H1 (cell line): ENCODE measurements around the gene RUFY1. TPM values are rescaled to one million over a fixed set of nuclear protein-coding genes. Genes with fewer than 3 reads are reported as not detected.

ENCODE experiments used
- CTCF ChIA-PET: fragments of 300-600 bp; sonication (Branson Sonifier 250); formaldehyde crosslinking; loops from one replicate; lab custom pipeline; 2021; ENCODE audit not compliant: partially characterized antibody; lab: Charles Lee
- POLR2A ChIA-PET: fragments of 300-600 bp; sonication (Branson Sonifier 250); formaldehyde crosslinking; loops from one replicate; lab custom pipeline; 2021; ENCODE audit warnings: inconsistent platforms; ENCODE audit not compliant: partially characterized antibody; lab: Charles Lee
- DNase-seq, 2 experiments: peaks; one replicate each; pipeline versions ENCODE4 v3.0.0 to v3.0.0-alpha.2; 2010 to 2022; ENCODE audit warnings: low spot score in 2 of 2, low read depth in 1 of 2, mixed read lengths in 1 of 2
- FAIRE-seq: peaks from 2 replicates; lab custom pipeline; 2011; peaks lifted over from hg19 to GRCh38; lab: Jason Lieb, UNC
- H2AFZ ChIP-seq: 2 replicates; pipeline ENCODE4 v1.8.1; 2012; ENCODE audit warnings: low read length, inconsistent platforms
- H2AK5ac ChIP-seq: 2 replicates; pipeline ENCODE4 v1.6.1; 2013; ENCODE audit warnings: low read depth, low read length
- H2BK120ac ChIP-seq: replicated peaks from 2 replicates; pipeline ENCODE3; 2013; ENCODE audit warnings: low read depth, low read length, inconsistent platforms
- H2BK12ac ChIP-seq: 2 replicates; pipeline ENCODE4 v1.6.1; 2013; ENCODE audit warnings: low read depth, low read length
- H2BK15ac ChIP-seq: 2 replicates; pipeline ENCODE4 v1.6.1; 2013; ENCODE audit warnings: low read length
- H2BK20ac ChIP-seq: 2 replicates; pipeline ENCODE4 v1.6.1; 2013; ENCODE audit warnings: low read length
- H2BK5ac ChIP-seq: 2 replicates; pipeline ENCODE4 v1.6.1; 2013; ENCODE audit warnings: low read depth, low read length
- H3K14ac ChIP-seq: 2 replicates; pipeline ENCODE4 v1.6.1; 2013; ENCODE audit warnings: inconsistent platforms; ENCODE audit not compliant: insufficient read length
- H3K18ac ChIP-seq: 2 replicates; pipeline ENCODE4 v1.6.1; 2013; ENCODE audit warnings: low read length; ENCODE audit errors: extremely low read depth
- H3K23ac ChIP-seq: 2 replicates; pipeline ENCODE4 v1.6.1; 2013; ENCODE audit warnings: inconsistent platforms; ENCODE audit not compliant: insufficient read length
- H3K23me2 ChIP-seq: 2 replicates; pipeline ENCODE4 v1.6.1; 2013; ENCODE audit warnings: low read depth, low read length
- H3K27ac ChIP-seq: 2 replicates; pipeline ENCODE4 v1.6.1; 2011; ENCODE audit warnings: low read depth, low read length, inconsistent platforms
- H3K27me3 ChIP-seq, 4 experiments: replicated peaks in 1 of 4; 1 replicate in 1 of 4; 2 replicates in 3 of 4; pipeline versions ENCODE4 v1.6.1 to v1.8.1; 2011 to 2013; ENCODE audit warnings: low read length in 3 of 4, mild to moderate bottlenecking in 3 of 4, inconsistent platforms in 2 of 4, mixed read lengths in 2 of 4, moderate library complexity in 1 of 4; ENCODE audit not compliant: control insufficient read depth in 3 of 4, insufficient read depth in 3 of 4; ENCODE audit errors: extremely low read depth in 1 of 4
- H3K36me3 ChIP-seq, 4 experiments: 2 replicates each; pipeline versions ENCODE4 v1.6.1 to v1.8.1; 2011 to 2013; ENCODE audit warnings: mild to moderate bottlenecking in 4 of 4, low read length in 3 of 4, moderate library complexity in 2 of 4, control low read depth in 1 of 4, inconsistent platforms in 1 of 4; ENCODE audit not compliant: insufficient read depth in 4 of 4, control insufficient read depth in 2 of 4
- H3K4ac ChIP-seq: replicated peaks from 2 replicates; pipeline ENCODE3; 2013; ENCODE audit warnings: low read length, low read depth, mixed read lengths, inconsistent platforms; ENCODE audit not compliant: insufficient read length
- H3K4me1 ChIP-seq, 4 experiments: replicated peaks in 1 of 4; 1 replicate in 1 of 4; 2 replicates in 3 of 4; pipeline versions ENCODE4 v1.6.1 to v1.8.1; 2011 to 2013; ENCODE audit warnings: low read length in 3 of 4, inconsistent platforms in 2 of 4, mixed read lengths in 1 of 4; ENCODE audit not compliant: insufficient read depth in 4 of 4, control insufficient read depth in 3 of 4
- H3K4me2 ChIP-seq, 2 experiments: 2 replicates each; pipeline versions ENCODE4 v1.6.1 to v1.8.1; 2011 to 2013; ENCODE audit warnings: low read depth in 2 of 2, low read length in 2 of 2, control low read depth in 1 of 2, inconsistent platforms in 1 of 2, mild to moderate bottlenecking in 1 of 2; ENCODE audit not compliant: insufficient read depth in 1 of 2
- H3K4me3 ChIP-seq, 4 experiments: fragments of 200-600, 300-600 bp in 1 of 4; sonication (generic), shearing (Covaris generic), sonication (Bioruptor Twin) in 1 of 4; 2 replicates each; pipeline versions ENCODE4 v1.5.1 to v1.8.1; 2011 to 2016; ENCODE audit warnings: low read length in 4 of 4, low read depth in 3 of 4, control low read depth in 2 of 4, inconsistent platforms in 2 of 4, mild to moderate bottlenecking in 2 of 4, mixed read lengths in 1 of 4, moderate library complexity in 1 of 4; ENCODE audit not compliant: insufficient read depth in 2 of 4; ENCODE audit errors: extremely low read depth in 1 of 4
- H3K56ac ChIP-seq: replicated peaks from 2 replicates; pipeline ENCODE3; 2013; ENCODE audit warnings: low read depth, mild to moderate bottlenecking, mixed read lengths, low read length, inconsistent platforms; ENCODE audit not compliant: insufficient read length
- H3K79me1 ChIP-seq: 2 replicates; pipeline ENCODE4 v1.6.1; 2013; ENCODE audit warnings: low read depth, low read length, control low read depth
- H3K79me2 ChIP-seq, 2 experiments: 2 replicates each; pipeline versions ENCODE4 v1.6.1 to v1.8.1; 2012 to 2013; ENCODE audit warnings: low read length in 2 of 2, mild to moderate bottlenecking in 2 of 2, inconsistent platforms in 1 of 2; ENCODE audit not compliant: insufficient read depth in 2 of 2, control insufficient read depth in 1 of 2
- H3K9ac ChIP-seq, 4 experiments: replicated peaks in 1 of 4; 1 replicate in 1 of 4; 2 replicates in 3 of 4; pipeline versions ENCODE4 v1.6.1 to v1.8.1; 2011 to 2013; ENCODE audit warnings: low read depth in 3 of 4, low read length in 3 of 4, control low read depth in 2 of 4, mild to moderate bottlenecking in 2 of 4, moderate library complexity in 2 of 4, inconsistent platforms in 1 of 4; ENCODE audit errors: extremely low read depth in 1 of 4
- H3K9me3 ChIP-seq, 2 experiments: 2 replicates each; pipeline versions ENCODE4 v1.6.1 to v1.8.1; 2012 to 2013; ENCODE audit warnings: mild to moderate bottlenecking in 2 of 2, moderate library complexity in 2 of 2, control low read depth in 1 of 2, inconsistent platforms in 1 of 2, low read depth in 1 of 2, low read length in 1 of 2, mixed read lengths in 1 of 2; ENCODE audit not compliant: insufficient read depth in 2 of 2
- H4K20me1 ChIP-seq, 2 experiments: replicated peaks in 1 of 2; 2 replicates each; pipeline versions ENCODE3 to v1.8.1; 2011 to 2013; ENCODE audit warnings: inconsistent platforms in 2 of 2, low read length in 2 of 2, mild to moderate bottlenecking in 1 of 2; ENCODE audit not compliant: insufficient read depth in 2 of 2, control insufficient read depth in 1 of 2
- H4K5ac ChIP-seq: 2 replicates; pipeline ENCODE4 v1.6.1; 2013; ENCODE audit warnings: low read length, low read depth, mixed read lengths, inconsistent platforms; ENCODE audit not compliant: insufficient read length
- H4K8ac ChIP-seq: 2 replicates; pipeline ENCODE4 v1.8.0; 2013; ENCODE audit warnings: mild to moderate bottlenecking, moderate library complexity, low read length, inconsistent platforms; ENCODE audit not compliant: insufficient read depth; ENCODE audit errors: extremely low read depth
- H4K91ac ChIP-seq: replicated peaks from 2 replicates; pipeline ENCODE3; 2013; ENCODE audit warnings: low read length, mixed read lengths, inconsistent platforms; ENCODE audit not compliant: insufficient read length
- KDM4A ChIP-seq: IDR thresholded peaks from one replicate; pipeline ENCODE4 v1.7.1; 2012; ENCODE audit warnings: low read depth, mild to moderate bottlenecking, moderate library complexity, low read length, inconsistent platforms; ENCODE audit not compliant: severe bottlenecking
- POLR2A ChIP-seq, 2 experiments: IDR thresholded peaks; 1 replicate in 1 of 2; 2 replicates in 1 of 2; pipeline ENCODE4 v1.6.1; 2011; ENCODE audit warnings: low read depth in 2 of 2, low read length in 2 of 2, mild to moderate bottlenecking in 2 of 2; ENCODE audit errors: control extremely low read depth in 1 of 2
- WGBS, 2 experiments: shearing (Covaris generic) in 1 of 2; methylation state at CpG; one replicate each; pipeline versions ENCODE4 v1.1.6 to v1.1.7; 2013 to 2015; ENCODE audit warnings: low lambda C conversion rate in 2 of 2, mixed read lengths in 2 of 2, inconsistent platforms in 1 of 2, low coverage in 1 of 2, missing lambda C conversion rate in 1 of 2; ENCODE audit not compliant: insufficient replicate concordance in 2 of 2, insufficient coverage in 1 of 2, insufficient read length in 1 of 2; ENCODE audit errors: extremely low coverage in 1 of 2, missing lambda C conversion rate in 1 of 2; 5-methylcytosine and 5-hydroxymethylcytosine counted together
- polyA plus RNA-seq, 7 experiments: library from polyadenylated mRNA; depleted of rRNA in 3 of 7; stranded (reverse) in 5 of 7; unstranded in 2 of 7; fragments of >200 nt in 5 of 7; fragments of 200-250 nt in 2 of 7; gene quantifications; 1 replicate in 5 of 7; 2 replicates in 1 of 7; 4 replicates in 1 of 7; pipeline versions ENCODE4 v1.2.1 to v1.2.3, GENCODE V29; 2011 to 2013; ENCODE audit warnings: missing spikeins in 2 of 7, mixed read lengths in 2 of 7
- total RNA-seq: library from RNA; stranded (reverse); fragmentation: NEBNext Ultra II Directional; extraction: Animal tissue kit (Norgen Biotek cat#: 25700); gene quantifications from 2 replicates; pipeline ENCODE4 v1.2.1, GENCODE V29; 2021

RUFY1 gene
- total and polyA plus RNA-seq, 2 of the 8 experiments (the other 6 are each of a cell fraction or from before 2014, with no cell fraction given) = 22.4 to 29.5 TPM

DNA sequence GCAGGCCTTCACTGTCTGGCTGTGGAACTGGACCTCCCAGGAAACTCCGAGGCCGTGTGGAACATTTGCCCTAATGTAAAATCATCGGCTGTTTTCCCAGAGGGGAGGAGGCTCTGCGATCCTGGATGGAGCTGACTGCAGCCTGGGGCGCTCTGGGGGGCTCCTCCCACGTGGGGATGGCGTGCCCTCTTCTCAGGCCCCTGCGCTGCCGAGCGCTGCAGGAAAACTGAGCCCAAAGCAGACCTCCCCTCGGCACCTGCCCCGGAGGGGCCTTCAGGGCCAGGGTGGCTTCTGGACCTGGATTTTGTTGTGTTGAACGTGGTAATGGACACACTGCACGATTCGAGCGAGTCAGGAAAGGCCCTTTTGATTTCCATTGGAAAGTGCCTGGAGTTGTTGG, 49.2 kb downstream of the RUFY1 start:
- H2BK15ac ChIP-seq = no peak overlapping the region
- ChIA-PET POLR2A (interaction anchor here (1.3 kb wide), 1 partner anchor 15 kb away, joined by 5 read pairs; no protein-coding TSS in a partner anchor), CTCF (interaction anchor here (1.0 to 6.2 kb wide), 2 partner anchors 10 to 69 kb away, joined by 3 to 38 read pairs; no protein-coding TSS in a partner anchor)
- H3K14ac ChIP-seq = no peak overlapping the region
- H3K9me3 ChIP-seq = no peaks in the 10 kb centered on the region
- H4K91ac ChIP-seq = no peak overlapping the region
- H2AFZ ChIP-seq = no peak overlapping the region
- TF ChIP-seq KDM4A = no peak
- 0 out of 3 replicates have a peak, but pooled peaks of 1 of the 2 experiments have one; percentile 23 for TF ChIP-seq POLR2A (IDR thresholded peaks at IDR 0.05; ENCODE audit: control extremely low read depth in 1 of 2, low read depth in 2 of 2, low read length in 2 of 2)
- no peak overlapping the region for H4K5ac ChIP-seq
- H4K20me1 ChIP-seq = peaks cover 0 to 14% of the 10 kb centered on the region in 2 experiments
- 91% methylated on average over 16 of the region's 16 CpGs; no CpG with 5 or more reads in 1 of the 2 experiments for WGBS, 2 experiments
- no peak overlapping the region for H3K4ac ChIP-seq
- no peak overlapping the region for H3K27ac ChIP-seq
- H4K8ac ChIP-seq = no peak overlapping the region
- H3K79me1 ChIP-seq = no peaks in the 10 kb centered on the region
- peaks cover 27 to 59% (median 55%) of the 10 kb centered on the region in 4 experiments for H3K36me3 ChIP-seq
- no peak overlapping the region for H3K4me2 ChIP-seq
- no peak for FAIRE-seq
- H2BK20ac ChIP-seq = no peak overlapping the region
- no peak overlapping the region for H2AK5ac ChIP-seq
- H3K56ac ChIP-seq = no peak overlapping the region
- no peak overlapping the region for H2BK120ac ChIP-seq
- H3K23me2 ChIP-seq = no peaks in the 10 kb centered on the region
- H2BK5ac ChIP-seq = 0 out of 2 replicates have a peak overlapping the region, but pooled peaks have one; percentile 52
- no peak overlapping the region for H3K9ac ChIP-seq
- no peaks in the 10 kb centered on the region for H3K27me3 ChIP-seq
- no peak overlapping the region for H3K18ac ChIP-seq
- H3K23ac ChIP-seq = no peak overlapping the region
- no peak overlapping the region for H2BK12ac ChIP-seq
- DNase-seq = no peak
- no peaks in the 10 kb centered on the region for H3K79me2 ChIP-seq
- H3K4me3 ChIP-seq = no peak overlapping the region
- H3K4me1 ChIP-seq = no peaks in the 10 kb centered on the region
